DOHH2 (cell line): ENCODE measurements around the gene AK8.

Experiments used
- H3F3A ChIP-seq: fragments of 200-600 bp; sonication (generic), shearing (Covaris generic); 2 replicates; pipeline ENCODE4 v1.6.0; 2016; ENCODE audit warnings: antibody characterized with exemption, mild to moderate bottlenecking; ENCODE audit not compliant: control insufficient read depth, insufficient read depth
- H3K27ac ChIP-seq: fragments of 200-600 bp; sonication (generic); 2 replicates; pipeline ENCODE4 v1.5.1; 2014; ENCODE audit warnings: low read depth, mild to moderate bottlenecking, low read length, moderate library complexity
- H3K27me3 ChIP-seq: fragments of 200-600 bp; sonication (generic); 2 replicates; pipeline ENCODE4 v1.6.1; 2014; ENCODE audit warnings: mild to moderate bottlenecking, low read length, mixed read lengths; ENCODE audit not compliant: control insufficient read depth
- H3K36me3 ChIP-seq: fragments of 200-600 bp; sonication (generic); 2 replicates; pipeline ENCODE4 v1.6.1; 2014; ENCODE audit warnings: mild to moderate bottlenecking, low read length, moderate library complexity, mixed read lengths; ENCODE audit not compliant: control insufficient read depth
- H3K4me1 ChIP-seq: fragments of 200-600 bp; sonication (generic); 2 replicates; pipeline ENCODE4 v1.6.1; 2014; ENCODE audit warnings: mild to moderate bottlenecking, low read length, mixed read lengths; ENCODE audit not compliant: control insufficient read depth
- H3K4me2 ChIP-seq: fragments of 200-600 bp; sonication (generic); 2 replicates; pipeline ENCODE4 v1.6.0; 2014; ENCODE audit warnings: mild to moderate bottlenecking, low read length, moderate library complexity
- H3K4me3 ChIP-seq: fragments of 200-600 bp; sonication (generic); 2 replicates; pipeline ENCODE4 v1.5.1; 2014; ENCODE audit warnings: mild to moderate bottlenecking, low read length, mixed read lengths
- H3K79me2 ChIP-seq: fragments of 200-600 bp; sonication (generic); 2 replicates; pipeline ENCODE4 v1.6.1; 2014; ENCODE audit warnings: mild to moderate bottlenecking, low read length, mixed read lengths; ENCODE audit not compliant: control insufficient read depth
- H3K9me2 ChIP-seq: fragments of 200-600 bp; sonication (generic); replicated peaks from 2 replicates; pipeline ENCODE4 v1.6.1; 2014; ENCODE audit warnings: mild to moderate bottlenecking, low read length, mixed read lengths; ENCODE audit not compliant: control insufficient read depth
- H3K9me3 ChIP-seq: fragments of 200-600 bp; sonication (generic); 2 replicates; pipeline ENCODE4 v1.6.1; 2014; ENCODE audit warnings: antibody characterized with exemption, low read length, mixed read lengths; ENCODE audit not compliant: control insufficient read depth, insufficient read depth
- H4K20me1 ChIP-seq: fragments of 200-600 bp; sonication (generic); 2 replicates; pipeline ENCODE4 v1.6.0; 2014; ENCODE audit warnings: low read depth, mild to moderate bottlenecking, antibody characterized with exemption, low read length, moderate library complexity; ENCODE audit not compliant: control insufficient read depth, insufficient read depth
- CTCF ChIP-seq: fragments of 200-600 bp; sonication (generic); IDR thresholded peaks from one replicate; pipeline ENCODE4 v1.5.1; 2014; ENCODE audit warnings: antibody characterized with exemption, mild to moderate bottlenecking, low read depth, low read length; ENCODE audit not compliant: poor library complexity, severe bottlenecking
- EZH2phosphoT487 ChIP-seq: fragments of 200-600 bp; sonication (generic); IDR thresholded peaks from 2 replicates; pipeline ENCODE4 v1.6.1; 2017; ENCODE audit warnings: borderline replicate concordance, mild to moderate bottlenecking, antibody characterized with exemption, low read length, moderate library complexity, mixed read lengths

AK8 gene

GRCh38 chr9:132834343-132834742 lies 43.7 kb downstream of the AK8 start:
- H3K9me3 ChIP-seq: no peaks in the 10 kb centered on the region
- H3K4me1 ChIP-seq: no peaks in the 10 kb centered on the region
- H3K36me3 ChIP-seq: no peaks in the 10 kb centered on the region
- no peaks in the 10 kb centered on the region for H3F3A ChIP-seq
- no peak overlapping the region for H3K4me3 ChIP-seq
- H3K27ac ChIP-seq: no peak overlapping the region
- H3K9me2 ChIP-seq: no peaks in the 10 kb centered on the region
- H3K27me3 ChIP-seq: peaks cover 4% of the 10 kb centered on the region; the same call in 1 of the 2 replicates
- H4K20me1 ChIP-seq: no peaks in the 10 kb centered on the region
- H3K79me2 ChIP-seq: no peaks in the 10 kb centered on the region
- no peak for TF ChIP-seq CTCF
- H3K4me2 ChIP-seq: no peak overlapping the region

- TF ChIP-seq EZH2phosphoT487 (no peak), CTCF (no peak)
- H3K4me3 ChIP-seq: no peak overlapping the region
- no peaks in the 10 kb centered on the region for H3F3A ChIP-seq
- H3K4me2 ChIP-seq: no peak overlapping the region
- H3K4me1 ChIP-seq: no peaks in the 10 kb centered on the region
- no peaks in the 10 kb centered on the region for H3K9me3 ChIP-seq
- H3K27ac ChIP-seq: no peak overlapping the region
- H3K9me2 ChIP-seq: no peaks in the 10 kb centered on the region
- no peaks in the 10 kb centered on the region for H3K79me2 ChIP-seq
- H4K20me1 ChIP-seq: no peaks in the 10 kb centered on the region
- peaks cover 4% of the 10 kb centered on the region; the same call in 1 of the 2 replicates for H3K27me3 ChIP-seq
- no peaks in the 10 kb centered on the region for H3K36me3 ChIP-seq
Observed at GRCh38 chr9:132833550-132834121, 44.4 kb downstream of the AK8 start.

GRCh38 chr9:132832171-132832881 lies 45.8 kb downstream of the AK8 start:
- Histone ChIP-seq H3K79me2 (no peaks in the 10 kb centered on the region), H3K9me2 (no peaks in the 10 kb centered on the region), H3K9me3 (no peaks in the 10 kb centered on the region), H3K4me1 (no peaks in the 10 kb centered on the region), H4K20me1 (no peaks in the 10 kb centered on the region), H3K27ac (no peak overlapping the region), H3K36me3 (no peaks in the 10 kb centered on the region), H3K27me3 (no peaks in the 10 kb centered on the region), H3K4me3 (no peak overlapping the region), H3K4me2 (no peak overlapping the region), H3F3A (no peaks in the 10 kb centered on the region)
- TF ChIP-seq CTCF: no peak
- TF ChIP-seq EZH2phosphoT487: no peak
